DOHH2 (cell line): ENCODE data around the gene HYDIN.
"Not testable (repeated sequence)": the region's sequence is repeated elsewhere in the genome, so short reads cannot be mapped to it uniquely, and the experiment has no call there.

Experiments used
- EZH2phosphoT487 ChIP-seq: fragments of 200-600 bp; sonication (generic); IDR thresholded peaks from 2 replicates; pipeline ENCODE4 v1.6.1; 2017; ENCODE audit warnings: borderline replicate concordance, mild to moderate bottlenecking, antibody characterized with exemption, low read length, moderate library complexity, mixed read lengths
- TF ChIP-seq, protein P1 (sequence below): fragments of 200-600 bp; sonication (generic); IDR thresholded peaks from one replicate; pipeline ENCODE4 v1.5.1; 2014; ENCODE audit warnings: antibody characterized with exemption, mild to moderate bottlenecking, low read depth, low read length; ENCODE audit not compliant: poor library complexity, severe bottlenecking

GRCh38 chr16:71083573-71083972, 146.9 kb downstream of the HYDIN start:
- TF ChIP-seq, protein P1, sequence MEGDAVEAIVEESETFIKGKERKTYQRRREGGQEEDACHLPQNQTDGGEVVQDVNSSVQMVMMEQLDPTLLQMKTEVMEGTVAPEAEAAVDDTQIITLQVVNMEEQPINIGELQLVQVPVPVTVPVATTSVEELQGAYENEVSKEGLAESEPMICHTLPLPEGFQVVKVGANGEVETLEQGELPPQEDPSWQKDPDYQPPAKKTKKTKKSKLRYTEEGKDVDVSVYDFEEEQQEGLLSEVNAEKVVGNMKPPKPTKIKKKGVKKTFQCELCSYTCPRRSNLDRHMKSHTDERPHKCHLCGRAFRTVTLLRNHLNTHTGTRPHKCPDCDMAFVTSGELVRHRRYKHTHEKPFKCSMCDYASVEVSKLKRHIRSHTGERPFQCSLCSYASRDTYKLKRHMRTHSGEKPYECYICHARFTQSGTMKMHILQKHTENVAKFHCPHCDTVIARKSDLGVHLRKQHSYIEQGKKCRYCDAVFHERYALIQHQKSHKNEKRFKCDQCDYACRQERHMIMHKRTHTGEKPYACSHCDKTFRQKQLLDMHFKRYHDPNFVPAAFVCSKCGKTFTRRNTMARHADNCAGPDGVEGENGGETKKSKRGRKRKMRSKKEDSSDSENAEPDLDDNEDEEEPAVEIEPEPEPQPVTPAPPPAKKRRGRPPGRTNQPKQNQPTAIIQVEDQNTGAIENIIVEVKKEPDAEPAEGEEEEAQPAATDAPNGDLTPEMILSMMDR, result not testable (repeated sequence)
- TF ChIP-seq EZH2phosphoT487, result not testable (repeated sequence)
